Left forelimb (tissue), 1 donor: Measurements from ENCODE around the gene ELP5.

Experiments used
- DNase-seq: peaks from one replicate; pipeline ENCODE4 v3.0.0-alpha.2; 2018; ENCODE audit warnings: low spot score

ELP5 gene, protein sequence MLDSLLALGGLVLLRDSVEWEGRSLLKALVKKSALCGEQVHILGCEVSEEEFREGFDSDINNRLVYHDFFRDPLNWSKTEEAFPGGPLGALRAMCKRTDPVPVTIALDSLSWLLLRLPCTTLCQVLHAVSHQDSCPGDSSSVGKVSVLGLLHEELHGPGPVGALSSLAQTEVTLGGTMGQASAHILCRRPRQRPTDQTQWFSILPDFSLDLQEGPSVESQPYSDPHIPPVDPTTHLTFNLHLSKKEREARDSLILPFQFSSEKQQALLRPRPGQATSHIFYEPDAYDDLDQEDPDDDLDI

DNA sequence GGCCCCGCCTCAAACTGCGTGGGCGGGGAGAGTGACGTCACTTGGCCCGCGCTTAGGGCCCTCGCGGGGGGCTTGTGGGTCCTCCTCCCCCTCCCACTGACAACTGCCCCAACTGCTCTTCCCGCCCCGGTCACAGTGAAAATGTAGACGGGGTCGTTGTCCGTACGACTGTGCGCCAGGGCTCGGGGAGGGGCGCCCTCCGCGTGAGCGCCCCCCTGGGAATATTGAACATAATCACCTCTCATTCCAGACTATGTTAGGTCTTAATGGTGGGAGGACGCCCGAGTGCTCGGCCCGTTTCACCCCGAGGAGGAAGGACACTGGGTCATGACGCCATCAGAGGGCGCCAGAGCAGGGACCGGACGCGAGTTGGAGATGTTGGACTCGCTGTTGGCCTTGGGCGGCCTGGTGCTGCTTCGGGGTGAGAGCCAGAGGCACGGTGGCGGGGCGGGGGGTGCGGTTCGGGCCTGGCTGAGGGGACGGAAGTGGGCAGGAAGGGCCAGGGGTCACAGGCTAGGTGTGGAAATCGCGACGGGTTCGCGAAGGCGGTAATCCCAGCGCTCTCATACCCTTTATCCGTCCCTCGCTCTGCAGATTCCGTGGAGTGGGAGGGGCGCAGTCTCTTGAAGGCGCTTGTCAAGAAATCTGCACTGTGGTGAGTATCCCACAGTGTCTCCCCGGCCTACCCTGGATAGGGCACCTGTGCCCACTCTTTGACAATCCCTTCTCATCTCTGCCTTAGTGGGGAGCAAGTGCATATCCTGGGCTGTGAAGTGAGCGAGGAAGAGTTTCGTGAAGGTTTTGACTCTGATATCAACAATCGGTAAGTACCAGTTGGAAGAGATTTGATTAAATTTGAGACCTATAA is at the start of gene ELP5:
TSS of gene ELP5 (plus strand) at position 40 of the 868 bp plus-strand sequence. CDS start at position 376, 336 bp downstream.
- peak; percentile 99 for DNase-seq

DNA sequence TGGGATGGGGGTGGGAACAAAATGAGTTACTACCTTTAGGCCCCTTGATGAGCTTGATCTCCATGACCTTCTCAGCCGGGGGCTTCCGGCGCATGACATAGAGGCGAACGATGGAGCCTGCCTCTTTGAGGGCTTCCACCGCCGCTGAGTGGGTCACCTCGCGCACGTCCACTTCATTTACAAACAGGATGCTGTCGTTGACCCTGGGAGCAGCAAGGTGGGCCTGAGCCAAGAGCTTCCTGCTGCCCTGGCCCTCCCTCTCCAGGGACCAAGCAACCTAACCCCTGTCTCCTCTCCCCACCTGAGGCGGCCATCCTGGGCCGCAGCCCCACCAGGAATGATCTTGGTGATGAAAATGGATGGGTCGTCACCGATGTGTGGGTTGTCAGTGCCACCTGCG is 48.6 kb upstream of the ELP5 start:
- no peak for DNase-seq

DNA sequence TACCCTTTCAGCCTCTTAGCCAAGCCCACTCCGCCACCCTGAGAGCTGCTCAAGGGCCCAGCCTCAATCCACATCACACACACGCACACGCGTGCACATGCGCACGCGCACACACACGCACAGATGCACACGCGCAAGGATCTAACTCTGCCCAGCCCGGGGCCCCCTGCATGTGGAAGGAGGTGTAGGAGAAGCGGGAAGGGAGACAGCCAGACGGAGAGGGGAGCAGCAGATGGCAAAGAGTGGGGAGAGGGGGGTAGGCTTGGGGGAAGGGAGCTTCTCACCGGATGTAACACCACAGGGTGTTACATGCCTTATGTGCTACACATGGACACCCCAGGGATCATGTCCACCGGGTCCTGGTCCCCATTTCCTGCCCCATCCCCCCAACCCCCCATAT is 47.7 kb upstream of the ELP5 start:
- DNase-seq: no peak

DNA sequence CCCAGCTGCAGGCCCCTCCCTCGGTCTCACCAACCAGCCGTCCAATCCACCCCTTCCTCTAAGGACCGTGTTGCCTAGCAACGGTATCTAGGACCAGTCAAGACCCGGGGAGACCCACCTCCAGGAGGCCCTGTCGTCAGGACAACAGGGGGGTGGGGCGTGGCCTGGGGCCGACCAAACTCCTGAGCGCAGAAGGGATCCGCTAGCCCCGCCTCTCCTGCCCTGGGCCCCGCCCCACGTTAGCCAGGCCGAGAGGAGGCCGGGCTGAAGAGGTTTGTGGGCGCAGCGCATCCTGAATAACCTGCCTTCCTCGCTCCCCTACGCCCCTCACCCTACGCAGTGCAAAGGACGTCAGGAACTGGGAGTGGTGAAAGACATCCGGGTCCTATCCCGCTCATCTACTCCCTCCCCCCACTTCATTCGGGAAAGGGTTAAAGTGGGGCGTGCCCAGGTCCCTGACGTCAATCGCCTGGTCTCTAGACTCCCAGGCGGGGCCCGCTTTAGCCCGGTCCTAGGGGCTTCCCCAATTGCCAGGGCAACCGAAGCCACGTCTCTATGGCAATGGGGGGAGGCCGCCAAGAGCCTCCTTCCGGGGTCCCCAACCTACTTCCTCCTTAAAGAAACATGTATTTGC is 47.1 kb upstream of the ELP5 start:
- DNase-seq: peak; percentile 93

DNA sequence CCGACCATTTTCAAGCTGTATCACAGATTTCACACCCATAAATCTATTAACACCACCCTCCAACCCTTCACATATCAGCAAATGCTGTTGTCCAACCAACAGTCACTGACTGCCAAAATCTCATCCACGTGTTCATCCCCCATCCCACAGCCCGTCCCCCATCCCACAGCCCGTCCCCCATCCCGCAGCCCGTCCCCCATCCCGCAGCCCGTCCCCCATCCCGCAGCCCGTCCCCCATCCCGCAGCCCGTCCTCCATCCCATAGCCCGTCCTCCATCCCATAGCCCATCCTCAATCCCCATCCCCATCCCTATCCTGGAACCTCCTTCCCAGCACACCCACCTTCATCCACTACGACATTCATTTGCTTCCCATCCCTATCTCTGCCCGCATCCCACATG is 46.5 kb upstream of the ELP5 start:
- DNase-seq: no peak

DNA sequence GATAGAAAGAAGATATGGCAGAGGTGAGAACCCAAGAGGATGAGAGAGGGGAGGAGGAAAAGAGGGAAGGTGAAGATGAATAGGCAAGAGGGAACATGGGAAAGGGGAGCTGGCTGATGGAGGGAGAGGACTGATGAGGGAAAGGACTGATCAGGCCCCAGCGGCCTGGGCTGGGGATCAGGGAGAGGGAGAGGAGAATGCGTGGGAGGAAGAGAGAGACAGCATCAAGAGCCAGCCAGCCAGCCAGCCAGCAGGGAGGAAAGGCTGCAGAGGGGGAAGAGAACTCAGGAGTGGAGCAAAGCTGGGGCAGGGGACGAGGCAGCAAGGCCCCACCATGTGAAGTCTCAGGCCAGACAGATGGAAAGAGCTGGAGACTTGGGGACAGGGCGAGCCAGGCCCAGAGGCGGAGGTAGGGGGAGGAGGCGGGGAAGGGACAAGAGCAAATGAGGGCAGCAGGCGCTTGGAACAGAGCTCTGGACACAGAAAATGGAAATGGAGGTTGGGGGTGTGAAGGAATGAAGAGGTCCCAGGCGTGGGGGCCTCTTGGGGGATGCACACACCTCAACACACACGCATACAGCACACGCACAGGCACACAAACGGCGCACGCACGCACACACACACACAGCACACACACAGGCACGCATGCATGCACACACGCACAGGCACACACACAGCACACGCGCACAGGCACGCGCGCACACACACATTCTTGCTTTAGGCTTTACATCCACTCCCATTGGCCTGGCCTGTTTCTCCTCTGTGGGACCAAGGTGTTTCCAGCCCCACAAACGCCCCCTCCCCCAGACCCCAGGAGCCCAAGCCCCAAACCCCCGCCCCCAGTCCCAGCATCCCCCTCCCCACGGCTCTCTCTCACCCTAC is 44.7 kb upstream of the ELP5 start:
- DNase-seq: peak; percentile 64

DNA sequence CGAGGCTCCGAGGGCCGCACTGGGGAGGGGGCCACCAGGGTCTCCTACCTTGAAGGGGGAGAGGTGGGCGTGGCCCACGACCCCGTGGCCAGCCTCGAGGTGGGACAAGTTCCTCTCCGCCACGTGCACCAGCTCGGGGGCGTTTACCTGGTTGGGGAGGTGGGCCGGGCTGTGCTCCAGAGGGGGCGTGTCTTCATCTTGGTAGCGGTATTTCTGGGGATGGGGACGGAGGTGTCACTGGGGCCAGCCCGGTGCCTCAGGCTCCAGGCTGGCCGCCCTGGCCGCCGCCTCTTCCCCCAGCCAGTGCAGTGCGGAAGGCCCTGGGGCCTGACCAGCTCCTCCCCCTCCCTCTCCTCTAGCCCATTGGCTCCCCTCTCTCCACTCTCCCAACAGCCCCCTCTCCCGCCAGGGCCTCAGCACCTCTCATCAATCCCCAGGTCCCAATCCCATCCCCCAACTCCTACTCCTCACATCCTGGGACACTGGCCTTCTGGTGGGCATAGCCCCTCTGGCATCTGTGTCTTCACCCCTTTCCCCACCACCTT is 43.9 kb upstream of the ELP5 start:
- no peak for DNase-seq

DNA sequence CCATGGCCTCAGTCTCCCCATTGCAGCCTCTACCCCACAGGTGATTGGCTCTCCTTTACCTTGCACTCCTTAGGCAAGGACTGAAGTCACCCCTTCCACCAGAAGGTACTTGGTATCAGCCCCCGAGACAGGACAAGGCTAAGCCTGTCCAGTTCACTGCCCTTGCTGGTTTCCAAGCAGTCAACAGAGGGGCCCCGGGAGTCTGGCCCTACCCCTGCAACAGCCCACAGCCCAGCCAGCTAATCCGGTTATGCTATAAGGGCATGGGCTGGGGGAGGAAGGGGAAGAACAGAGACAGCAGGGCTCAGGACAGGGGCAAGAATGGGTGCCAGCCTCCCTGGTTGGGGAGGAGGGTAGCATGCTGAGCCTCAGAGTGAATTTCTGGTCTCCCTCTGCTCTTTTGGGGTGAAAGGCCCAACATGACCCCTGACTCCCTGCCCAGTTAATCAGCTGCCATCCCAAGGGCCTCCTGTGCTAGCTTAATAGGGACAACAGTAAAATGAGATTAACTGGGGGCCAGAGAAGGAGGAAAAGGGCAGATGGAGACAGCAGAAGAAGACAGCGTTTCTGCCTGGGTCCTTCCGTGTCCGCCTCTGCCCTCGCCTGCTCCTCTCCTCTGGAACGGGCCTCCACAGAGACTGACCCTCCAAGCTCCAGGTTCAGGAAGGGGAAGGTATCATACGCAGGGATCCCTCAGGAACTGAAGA is 43.1 kb upstream of the ELP5 start:
- no peak for DNase-seq

DNA sequence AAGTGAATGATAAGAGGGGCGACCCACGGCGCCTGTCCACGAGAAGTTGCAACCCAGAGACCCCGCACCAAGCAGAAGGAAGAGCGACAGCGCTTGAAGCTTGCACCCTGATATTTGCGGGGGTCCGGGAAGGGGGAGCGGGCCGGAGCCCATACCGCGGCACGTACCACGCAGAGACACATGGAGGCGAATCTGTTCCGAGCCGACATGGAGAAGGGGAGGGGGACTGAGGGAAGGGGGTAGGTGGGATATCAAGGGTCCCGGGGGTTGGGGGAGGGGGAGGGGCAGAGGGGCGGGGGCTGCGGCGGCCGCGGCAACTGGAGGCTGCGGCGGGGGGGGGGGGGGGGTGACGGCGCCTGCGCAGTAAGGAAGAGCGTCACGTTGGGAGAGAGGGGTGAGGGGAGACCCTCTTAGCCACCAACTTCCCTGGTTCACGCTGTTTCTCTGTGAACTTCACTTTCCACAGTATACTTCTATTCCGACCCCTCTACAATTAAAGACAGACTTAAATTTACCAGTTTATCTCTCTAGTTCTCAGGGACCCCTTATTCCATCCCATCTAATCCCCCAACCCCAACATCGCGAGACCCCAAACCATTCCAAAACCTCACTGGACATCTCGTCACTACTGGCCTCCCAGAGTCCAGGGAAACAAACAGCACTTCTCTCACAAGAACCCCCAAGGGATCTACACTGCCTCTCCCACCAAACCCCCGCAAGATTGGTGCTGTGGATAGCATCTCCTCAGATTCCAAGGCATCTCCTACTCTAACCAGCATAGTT is 40.3 kb upstream of the ELP5 start:
- DNase-seq: no peak

DNA sequence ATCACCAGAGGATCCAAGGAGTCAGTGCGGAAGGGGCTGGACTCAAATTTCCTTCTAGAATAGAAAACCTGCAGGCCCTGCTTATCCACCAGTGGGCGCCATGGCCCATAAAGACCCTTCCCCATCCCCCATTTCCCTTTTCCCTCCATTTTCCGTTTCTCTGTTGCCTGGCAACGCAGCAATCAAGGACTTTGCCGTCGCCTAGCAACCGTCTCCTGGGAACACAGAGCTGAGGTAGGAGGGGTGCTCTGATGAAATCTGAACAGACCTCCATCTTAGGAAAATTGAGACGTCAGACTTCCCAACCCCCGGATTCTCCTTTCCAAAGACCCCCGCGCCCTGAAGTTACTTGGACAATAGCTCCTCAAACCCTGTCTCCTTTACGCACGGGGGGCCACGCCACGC is 38.1 kb upstream of the ELP5 start:
- DNase-seq: peak; percentile 86

DNA sequence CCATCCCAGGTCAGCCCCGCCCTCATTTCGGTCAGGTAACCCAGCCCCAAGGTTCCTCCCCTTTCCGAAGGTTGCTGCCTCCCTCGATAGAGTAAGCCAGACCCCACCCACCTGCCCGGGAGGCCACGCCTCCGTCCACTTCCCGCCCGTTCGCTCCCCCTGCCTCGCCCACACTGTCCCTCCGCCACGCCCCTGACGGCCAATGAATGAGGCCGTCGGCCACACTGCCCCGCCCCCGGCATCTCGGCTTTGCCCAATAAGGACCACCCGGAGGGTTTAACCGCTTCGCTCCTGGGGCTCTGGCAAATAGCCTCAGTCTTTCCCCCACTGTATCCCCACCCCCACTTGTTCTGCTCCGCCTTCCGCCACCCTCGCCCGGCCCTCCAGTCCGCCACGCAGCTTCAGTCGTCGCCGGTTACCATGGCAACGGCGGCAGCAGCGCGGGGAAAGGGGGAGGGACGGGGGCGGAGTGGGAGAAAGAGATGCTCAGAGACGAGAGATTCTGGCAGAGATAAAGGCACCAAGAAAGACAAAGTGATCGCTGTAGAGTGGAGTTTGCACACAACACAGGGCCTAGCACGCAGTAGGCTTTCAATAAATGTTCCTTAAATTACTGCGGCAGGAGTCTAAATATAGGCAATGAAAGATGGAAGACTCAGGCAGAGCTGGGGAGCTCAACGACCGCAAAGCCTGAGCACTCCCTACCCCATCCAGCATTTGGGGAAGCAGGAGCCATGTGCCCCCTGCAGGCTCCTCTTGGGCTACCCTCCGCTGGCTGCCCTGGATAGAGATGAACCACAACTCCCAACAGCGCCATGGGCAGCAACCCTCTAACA is 37.5 kb upstream of the ELP5 start:
- peak; percentile 99 for DNase-seq

DNA sequence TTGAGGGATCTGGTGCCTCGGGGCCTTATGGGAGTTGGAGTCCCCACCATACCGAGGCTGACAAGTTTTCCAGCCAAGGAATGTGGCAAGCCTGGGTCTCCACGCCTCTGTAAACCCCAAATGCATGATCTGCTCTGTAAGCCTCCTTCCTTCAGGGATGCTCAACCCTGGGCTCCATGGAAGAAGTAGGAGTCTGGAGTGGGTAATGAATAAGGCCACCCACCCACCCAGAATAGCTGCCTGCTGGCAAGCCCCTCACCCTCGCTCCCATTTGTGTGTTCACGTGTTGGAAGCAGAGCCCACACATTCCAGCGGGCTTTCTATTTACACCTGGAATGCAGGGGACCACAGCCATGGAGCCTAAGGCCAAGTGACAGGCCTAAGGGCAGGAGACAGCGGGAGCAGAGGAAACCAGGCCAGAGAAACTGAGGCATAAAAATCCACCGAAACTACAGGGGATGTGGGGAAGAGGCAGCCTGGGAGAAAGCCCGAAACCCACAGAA is 36.8 kb upstream of the ELP5 start:
- no peak for DNase-seq

DNA sequence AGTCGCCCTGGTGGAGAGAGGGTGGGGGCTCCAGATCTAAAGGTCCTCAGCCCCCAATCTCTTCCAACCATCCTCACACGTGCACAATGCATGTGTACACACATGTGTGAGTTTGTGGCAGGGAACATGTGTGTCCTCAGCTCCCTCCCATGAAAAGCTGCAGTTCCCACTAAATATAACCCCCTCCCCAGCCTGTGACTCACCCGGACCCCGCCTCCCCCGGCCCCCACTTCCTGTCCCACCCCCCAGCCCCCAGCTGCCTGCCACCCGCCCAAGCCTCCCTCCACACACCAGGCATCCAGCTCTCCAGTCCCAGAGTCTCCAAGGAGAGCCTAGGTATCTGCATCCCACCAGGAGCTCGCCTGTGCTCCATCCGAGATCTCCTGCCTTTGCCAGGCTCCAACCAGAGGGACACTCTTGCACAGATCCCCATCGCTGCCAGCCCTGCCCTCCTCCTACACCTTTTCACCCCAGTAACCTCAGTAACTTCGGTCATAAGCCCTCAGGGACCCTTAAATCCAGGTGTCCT is 36.3 kb upstream of the ELP5 start:
- no peak for DNase-seq

DNA sequence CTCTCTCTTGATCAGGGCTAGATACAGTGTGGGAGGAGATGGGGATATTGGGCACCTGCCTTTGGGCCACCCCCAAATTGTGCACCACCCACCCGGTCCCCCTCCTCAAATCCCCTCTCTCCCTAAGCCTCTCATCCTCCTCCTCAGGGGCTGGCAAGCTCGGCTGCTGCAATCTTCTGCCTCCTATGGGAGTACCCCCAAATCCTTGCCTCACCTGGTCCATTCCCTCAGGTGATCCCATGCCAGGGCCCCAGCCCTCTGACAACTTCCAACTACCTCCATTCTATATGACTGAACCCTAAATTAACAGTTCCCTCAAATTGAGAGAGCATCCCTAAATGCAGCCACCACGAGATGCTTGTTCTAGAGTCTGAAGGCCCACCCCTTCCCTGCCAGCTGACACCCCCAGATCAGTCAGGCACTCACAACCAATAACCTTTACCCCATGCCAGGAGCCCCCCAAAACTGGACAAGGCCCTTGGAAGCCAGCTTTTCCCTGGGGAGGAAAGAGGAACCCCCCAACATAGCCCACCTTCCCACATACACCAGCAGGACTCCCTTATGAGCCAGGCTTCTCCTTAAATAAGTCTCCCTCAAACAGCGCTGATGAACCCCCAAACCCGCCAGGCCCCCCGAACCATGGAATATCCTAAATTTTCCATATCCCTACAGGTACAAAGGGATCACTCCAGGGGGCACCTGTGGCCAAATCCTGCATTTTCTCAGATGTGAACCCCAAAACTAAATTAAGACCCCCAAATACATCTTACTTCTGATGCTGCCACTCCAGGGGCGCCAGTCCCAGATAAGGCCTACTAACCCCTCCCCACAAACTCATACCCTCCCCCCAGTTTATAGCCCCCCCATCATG is 35.5 kb upstream of the ELP5 start:
- no peak for DNase-seq

DNA sequence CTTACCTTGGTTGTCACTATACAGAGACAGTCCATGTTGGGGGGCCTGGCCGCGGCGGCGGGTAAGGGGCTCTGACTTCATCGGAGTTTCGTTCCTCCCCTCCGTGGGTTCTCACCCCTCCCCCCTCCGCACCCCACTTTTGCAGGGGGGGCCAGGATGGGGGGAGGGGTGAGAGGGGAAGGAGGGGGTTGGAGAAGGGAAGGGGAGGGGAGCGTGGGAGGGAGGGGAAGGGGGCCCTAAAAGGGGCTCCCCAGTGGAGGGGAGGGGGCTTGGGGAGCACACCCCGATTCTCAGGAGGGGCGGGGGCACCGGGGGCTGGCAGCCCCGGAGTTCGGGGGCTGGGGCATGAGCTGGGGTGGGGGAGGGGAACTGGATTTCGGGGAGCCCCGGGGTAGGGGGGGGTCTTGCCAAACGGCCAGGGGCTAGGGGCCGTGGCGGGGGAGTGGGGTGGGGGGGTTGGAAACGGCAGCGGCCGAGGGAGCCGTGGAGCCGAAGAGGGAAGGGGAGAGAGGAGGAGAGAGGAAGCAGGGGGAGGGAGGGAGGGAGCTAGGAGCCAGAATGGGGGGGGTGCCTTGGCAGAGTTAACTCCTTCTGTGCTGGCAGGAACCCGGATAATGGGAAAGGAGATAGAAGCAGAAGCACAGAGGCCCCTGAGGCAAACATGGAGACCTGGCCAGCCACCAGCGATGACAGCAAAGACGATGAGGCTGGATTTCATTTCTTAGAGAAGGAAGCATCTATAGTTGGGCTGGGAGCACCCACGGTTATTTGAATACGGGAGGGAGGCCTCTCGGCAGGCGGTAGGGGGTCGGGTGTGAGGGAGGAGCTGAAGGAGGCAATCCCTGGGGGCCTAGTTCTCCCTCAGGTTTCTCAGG is 34.7 kb upstream of the ELP5 start:
- peak; percentile 87 for DNase-seq

DNA sequence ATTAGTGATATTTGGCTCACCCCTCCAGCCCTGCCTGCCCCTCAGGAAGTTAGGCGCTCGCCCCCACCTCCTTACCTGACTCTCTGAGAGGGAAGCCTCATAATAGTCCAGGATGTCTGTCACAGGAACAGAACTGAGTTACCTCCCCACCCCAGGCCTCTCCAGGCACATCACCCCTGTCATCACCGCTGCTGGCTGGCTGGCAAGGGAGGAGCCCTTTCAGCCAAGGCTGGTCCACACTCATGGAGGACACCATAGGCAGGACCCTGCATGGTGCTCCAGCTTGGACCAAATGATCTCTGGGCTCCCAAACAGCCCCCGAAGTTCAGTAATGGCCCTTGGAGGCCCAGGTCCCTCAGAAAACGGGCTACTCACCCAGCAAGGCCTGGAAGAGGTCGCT is 33.8 kb upstream of the ELP5 start:
- DNase-seq: no peak

DNA sequence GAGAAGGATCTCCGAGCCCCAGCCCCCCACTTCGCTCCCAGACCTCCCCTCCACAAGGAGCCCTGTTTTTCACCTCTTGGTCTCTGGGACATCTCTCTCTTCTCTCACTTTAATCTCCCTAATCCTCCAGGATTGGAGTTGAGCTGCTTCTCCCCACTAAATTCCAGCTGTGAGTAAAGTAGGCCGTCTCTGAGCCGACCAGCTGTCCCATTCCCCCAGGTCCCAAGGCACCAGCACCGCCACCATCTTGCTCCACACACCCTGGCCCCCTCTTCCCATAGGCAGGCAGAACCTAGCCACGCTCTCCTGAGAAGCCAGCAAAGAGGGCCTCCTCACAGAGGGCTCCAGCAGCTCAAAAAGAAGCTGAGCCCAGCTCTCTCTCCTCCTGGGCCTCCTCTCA is 33.3 kb upstream of the ELP5 start:
- DNase-seq: no peak
